ENCODE results near the gene ZNF853. TPM values are rescaled to one million over a fixed set of nuclear protein-coding genes. Genes with fewer than 3 reads are reported as not detected.

Gene ZNF853
- total RNA-seq, 1 experiment from 2014 or later = 12.3 TPM

GRCh38 chr7:6600093-6600492, 15.3 kb upstream of the ZNF853 start:
- no peaks in the 10 kb centered on the region for H3K4me1 Mint-ChIP-seq (ENCODE audit: low read depth, unreplicated experiment)
- DNase-seq = no peak
- H3K4me3 Mint-ChIP-seq (ENCODE audit: unreplicated experiment) = no peak overlapping the region
- no peaks in the 10 kb centered on the region for H3K27me3 Mint-ChIP-seq (ENCODE audit: insufficient read depth, unreplicated experiment)
- Histone ChIP-seq H3K9me3 (no peaks in the 10 kb centered on the region), H3K27me3 (replicated peaks; ENCODE audit: control insufficient read depth, insufficient read depth, low read length) (no peaks in the 10 kb centered on the region), H3K36me3 (ENCODE audit: control insufficient read depth, insufficient read depth, low read length) (peaks cover 3% of the 10 kb centered on the region; the same call in 1 of the 2 replicates), H3K4me1 (no peaks in the 10 kb centered on the region), H3K4me3 (ENCODE audit: low read depth, low read length) (no peak overlapping the region)
- POLR2A ChIA-PET = no interaction called here
- intact Hi-C loops (cut with micrococcal nuclease; ENCODE audit: unreplicated experiment) = no loop called here
- BruUV-seq (replicated peaks) = no TSS peak
- no peaks in the 10 kb centered on the region for H3K9me3 Mint-ChIP-seq (ENCODE audit: unreplicated experiment)
- H3K36me3 Mint-ChIP-seq (ENCODE audit: insufficient read depth, unreplicated experiment) = peaks cover 72% of the 10 kb centered on the region
- TF ChIP-seq, protein P1, sequence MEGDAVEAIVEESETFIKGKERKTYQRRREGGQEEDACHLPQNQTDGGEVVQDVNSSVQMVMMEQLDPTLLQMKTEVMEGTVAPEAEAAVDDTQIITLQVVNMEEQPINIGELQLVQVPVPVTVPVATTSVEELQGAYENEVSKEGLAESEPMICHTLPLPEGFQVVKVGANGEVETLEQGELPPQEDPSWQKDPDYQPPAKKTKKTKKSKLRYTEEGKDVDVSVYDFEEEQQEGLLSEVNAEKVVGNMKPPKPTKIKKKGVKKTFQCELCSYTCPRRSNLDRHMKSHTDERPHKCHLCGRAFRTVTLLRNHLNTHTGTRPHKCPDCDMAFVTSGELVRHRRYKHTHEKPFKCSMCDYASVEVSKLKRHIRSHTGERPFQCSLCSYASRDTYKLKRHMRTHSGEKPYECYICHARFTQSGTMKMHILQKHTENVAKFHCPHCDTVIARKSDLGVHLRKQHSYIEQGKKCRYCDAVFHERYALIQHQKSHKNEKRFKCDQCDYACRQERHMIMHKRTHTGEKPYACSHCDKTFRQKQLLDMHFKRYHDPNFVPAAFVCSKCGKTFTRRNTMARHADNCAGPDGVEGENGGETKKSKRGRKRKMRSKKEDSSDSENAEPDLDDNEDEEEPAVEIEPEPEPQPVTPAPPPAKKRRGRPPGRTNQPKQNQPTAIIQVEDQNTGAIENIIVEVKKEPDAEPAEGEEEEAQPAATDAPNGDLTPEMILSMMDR (IDR thresholded peaks at IDR 0.05; ENCODE audit: insufficient read depth in 1 of 2, low read depth in 1 of 2, low read length in 1 of 2, severe bottlenecking in 1 of 2, unreplicated experiment in 1 of 2) = no peak
- no peak overlapping the region for H3K27ac Mint-ChIP-seq (ENCODE audit: unreplicated experiment)
- CTCF ChIA-PET = no interaction called here

- peaks cover 46% of the 10 kb centered on the region for H3K36me3 Mint-ChIP-seq (ENCODE audit: insufficient read depth, unreplicated experiment)
- CTCF ChIA-PET = no interaction called here
- intact Hi-C loops (cut with micrococcal nuclease; ENCODE audit: unreplicated experiment) = no loop called here
- no peak overlapping the region for H3K4me3 Mint-ChIP-seq (ENCODE audit: unreplicated experiment)
- Histone ChIP-seq H3K9me3 (no peaks in the 10 kb centered on the region), H3K27me3 (replicated peaks; ENCODE audit: control insufficient read depth, insufficient read depth, low read length) (no peaks in the 10 kb centered on the region), H3K4me1 (no peaks in the 10 kb centered on the region), H3K4me3 (ENCODE audit: low read depth, low read length) (no peak overlapping the region), H3K36me3 (ENCODE audit: control insufficient read depth, insufficient read depth, low read length) (peaks cover 3% of the 10 kb centered on the region; the same call in 1 of the 2 replicates)
- no peak overlapping the region for H3K27ac Mint-ChIP-seq (ENCODE audit: unreplicated experiment)
- no TSS peak for BruUV-seq (replicated peaks)
- TF ChIP-seq, protein P1 (IDR thresholded peaks at IDR 0.05; ENCODE audit: insufficient read depth in 1 of 2, low read depth in 1 of 2, low read length in 1 of 2, severe bottlenecking in 1 of 2, unreplicated experiment in 1 of 2) = no peak
- POLR2A ChIA-PET = no interaction called here
- H3K27me3 Mint-ChIP-seq (ENCODE audit: insufficient read depth, unreplicated experiment) = no peaks in the 10 kb centered on the region
- no peaks in the 10 kb centered on the region for H3K9me3 Mint-ChIP-seq (ENCODE audit: unreplicated experiment)
- no peak for DNase-seq
- H3K4me1 Mint-ChIP-seq (ENCODE audit: low read depth, unreplicated experiment) = no peaks in the 10 kb centered on the region
Observed at GRCh38 chr7:6604458-6604857, 11.0 kb upstream of the ZNF853 start.

DNA sequence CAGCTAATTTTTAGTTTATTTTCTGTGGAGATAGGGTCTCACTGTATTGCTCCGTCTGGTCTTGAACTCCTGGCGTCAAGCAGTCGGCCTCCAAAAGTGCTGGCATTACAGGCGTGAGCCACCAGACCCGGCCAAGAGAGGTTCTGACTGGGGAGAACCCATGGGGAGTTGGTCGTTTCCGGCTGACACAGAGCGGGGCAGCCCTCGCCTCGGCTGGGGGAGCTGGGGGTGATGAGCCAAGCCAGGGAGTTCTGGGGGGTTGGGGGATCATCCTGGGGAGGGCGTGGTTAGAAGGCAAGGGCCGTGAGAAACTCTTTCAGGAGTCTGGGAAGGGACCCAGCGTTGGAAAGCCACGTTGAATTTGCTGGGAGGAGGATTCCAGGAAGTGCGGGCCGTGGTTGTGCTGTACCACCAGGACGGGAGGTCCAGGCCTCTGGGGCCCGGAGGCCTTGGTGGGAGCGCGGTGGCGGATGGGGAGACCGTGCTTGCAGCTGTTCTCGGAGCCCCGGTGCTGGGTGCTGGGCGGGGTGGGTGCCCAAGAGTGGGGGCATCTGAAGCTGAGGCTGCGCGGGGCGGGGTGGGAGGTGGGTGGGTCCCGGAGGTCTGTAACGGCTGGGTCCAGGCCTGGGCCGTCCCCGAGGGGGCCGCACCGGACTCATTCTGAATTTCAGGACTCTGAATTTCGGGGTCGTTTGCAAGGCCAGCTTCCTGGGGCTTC, 8.4 kb upstream of the ZNF853 start:
- Mint-ChIP-seq H3K4me1 (ENCODE audit: low read depth, unreplicated experiment) (no peaks in the 10 kb centered on the region), H3K27ac (ENCODE audit: unreplicated experiment) (no peak overlapping the region), H3K36me3 (ENCODE audit: insufficient read depth, unreplicated experiment) (peaks cover 45% of the 10 kb centered on the region), H3K27me3 (ENCODE audit: insufficient read depth, unreplicated experiment) (no peaks in the 10 kb centered on the region), H3K4me3 (ENCODE audit: unreplicated experiment) (no peak overlapping the region), H3K9me3 (ENCODE audit: unreplicated experiment) (no peaks in the 10 kb centered on the region)
- ChIA-PET POLR2A (no interaction called here), CTCF (no interaction called here)
- DNase-seq = no peak
- H3K4me3 ChIP-seq (ENCODE audit: low read depth, low read length) = no peak overlapping the region
- TF ChIP-seq, protein P1 (IDR thresholded peaks at IDR 0.05; ENCODE audit: insufficient read depth in 1 of 2, low read depth in 1 of 2, low read length in 1 of 2, severe bottlenecking in 1 of 2, unreplicated experiment in 1 of 2) = no peak
- H3K27me3 ChIP-seq (replicated peaks; ENCODE audit: control insufficient read depth, insufficient read depth, low read length) = no peaks in the 10 kb centered on the region
- intact Hi-C loops (cut with micrococcal nuclease; ENCODE audit: unreplicated experiment) = no loop called here
- H3K4me1 ChIP-seq = no peaks in the 10 kb centered on the region
- H3K36me3 ChIP-seq (ENCODE audit: control insufficient read depth, insufficient read depth, low read length) = peaks cover 3% of the 10 kb centered on the region; the same call in 1 of the 2 replicates
- no peaks in the 10 kb centered on the region for H3K9me3 ChIP-seq
- no TSS peak for BruUV-seq (replicated peaks)

Data from Caco-2 (cell line).